Caki2 (cell line): ENCODE results near the gene LHFPL2. TPM values are rescaled to one million over a fixed set of nuclear protein-coding genes. Genes with fewer than 3 reads are reported as not detected.
"Not testable (repeated sequence)": the region's sequence is repeated elsewhere in the genome, so short reads cannot be mapped to it uniquely, and the experiment has no call there.

Experiments
- DNase-seq: peaks from one replicate; pipeline ENCODE4 v3.0.0-alpha.2; 2015; ENCODE audit warnings: low read depth
- in situ Hi-C: cut with HindIII; loops from 2 replicates; pipeline ENCODE4 v1.10.0; 2016; ENCODE audit warnings: low sequenced_read_pairs, low pct_unique_long_range_greater_than_20kb, mixed read lengths
- total RNA-seq: library from RNA; depleted of rRNA; stranded (reverse); fragments of >200 nt; shearing (Covaris generic); gene quantifications from 2 replicates; pipeline ENCODE4 v1.2.3, GENCODE V29; 2014; ENCODE audit warnings: low replicate concordance

LHFPL2 gene
- total RNA-seq, 1 experiment from 2014 or later = 62.5 TPM

GRCh38 chr5:78628270-78628992 is 20.1 kb downstream of the LHFPL2 start:
- in situ Hi-C loops = no loop called here
- DNase-seq = peak; percentile 76

- in situ Hi-C loops = no loop called here
- no peak for DNase-seq
Measured at GRCh38 chr5:78627766-78628165, 20.8 kb downstream of the LHFPL2 start.

GRCh38 chr5:78627175-78627574 is 21.4 kb downstream of the LHFPL2 start:
- no peak for DNase-seq
- in situ Hi-C loops = no loop called here

- peak; percentile 46 for DNase-seq
- in situ Hi-C loops = no loop called here
Measured at GRCh38 chr5:78626009-78626571, 22.5 kb downstream of the LHFPL2 start.

- in situ Hi-C loops = no loop called here
Measured at GRCh38 chr5:78624992-78625391, 23.6 kb downstream of the LHFPL2 start.

GRCh38 chr5:78624011-78624541 is 24.5 kb downstream of the LHFPL2 start:
- no peak for DNase-seq
- in situ Hi-C loops = no loop called here

More at GRCh38 chr5:78624992-78625391, 23.6 kb downstream of the LHFPL2 start:
- no peak for DNase-seq

GRCh38 chr5:78622302-78622971 is 26.1 kb downstream of the LHFPL2 start:
- peak; percentile 59 for DNase-seq
- in situ Hi-C loops = no loop called here

GRCh38 chr5:78621291-78621738 is 27.3 kb downstream of the LHFPL2 start:
- peak; percentile 73 for DNase-seq
- in situ Hi-C loops = no loop called here

- in situ Hi-C loops, DNase-seq: not testable (repeated sequence)
Measured at GRCh38 chr5:78620119-78620518, 28.5 kb downstream of the LHFPL2 start.

- in situ Hi-C loops = no loop called here
- DNase-seq = no peak
Measured at GRCh38 chr5:78618303-78618702, 30.3 kb downstream of the LHFPL2 start.

GRCh38 chr5:78615697-78616096 is 32.9 kb downstream of the LHFPL2 start:
- no peak for DNase-seq
- in situ Hi-C loops = no loop called here

GRCh38 chr5:78614816-78615215 is 33.8 kb downstream of the LHFPL2 start:
- in situ Hi-C loops = no loop called here
- DNase-seq = no peak

GRCh38 chr5:78613756-78614155 is 34.8 kb downstream of the LHFPL2 start:
- in situ Hi-C loops = no loop called here
- no peak for DNase-seq

- in situ Hi-C loops = no loop called here
- DNase-seq = no peak
Measured at GRCh38 chr5:78613151-78613533, 35.4 kb downstream of the LHFPL2 start.

- in situ Hi-C loops = no loop called here
- no peak for DNase-seq
Measured at GRCh38 chr5:78612227-78613150, 36.1 kb downstream of the LHFPL2 start.

- no peak for DNase-seq
- in situ Hi-C loops = no loop called here
Measured at GRCh38 chr5:78611126-78611605, 37.4 kb downstream of the LHFPL2 start.

- no peak for DNase-seq
- in situ Hi-C loops = no loop called here
Measured at GRCh38 chr5:78610636-78611035, 37.9 kb downstream of the LHFPL2 start.

GRCh38 chr5:78610163-78610583 is 38.4 kb downstream of the LHFPL2 start:
- in situ Hi-C loops = no loop called here
- no peak for DNase-seq
